HG02981 (cell line): ENCODE measurements around the gene CHTF8.
A peak's percentile ranks its signal among the peaks of the same experiment; 100 is the strongest.
"Not testable (repeated sequence)": the region's sequence is repeated elsewhere in the genome, so short reads cannot be mapped to it uniquely, and the experiment has no call there.

Source experiments
- ATAC-seq: cut with Tn5 transposase; IDR thresholded peaks from one replicate; pipeline ENCODE4 v1.9.1; 2021; ENCODE audit warnings: mild to moderate bottlenecking, moderate library complexity; ENCODE audit not compliant: unreplicated experiment

CHTF8 gene

DNA sequence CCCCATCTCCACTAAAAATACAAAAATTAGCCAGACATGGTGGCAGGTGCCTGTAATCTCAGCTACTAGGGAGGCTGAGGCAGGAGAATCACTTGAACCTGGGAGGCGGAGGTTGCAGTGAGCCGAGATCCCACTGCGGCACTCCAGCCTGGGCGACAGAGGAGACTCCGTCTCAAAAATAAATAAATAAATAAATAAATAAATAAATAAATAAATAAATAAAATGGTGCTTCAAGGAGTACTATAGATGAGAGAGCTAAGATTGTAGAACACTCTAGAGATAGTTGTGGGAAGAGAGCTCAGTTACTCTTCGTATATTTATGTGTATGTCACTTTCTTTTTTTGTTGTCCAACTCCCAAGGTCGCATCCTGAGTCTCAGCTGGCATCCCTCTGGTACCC lies 7.1 kb upstream of the CHTF8 start:
- ATAC-seq = not testable (repeated sequence)

DNA sequence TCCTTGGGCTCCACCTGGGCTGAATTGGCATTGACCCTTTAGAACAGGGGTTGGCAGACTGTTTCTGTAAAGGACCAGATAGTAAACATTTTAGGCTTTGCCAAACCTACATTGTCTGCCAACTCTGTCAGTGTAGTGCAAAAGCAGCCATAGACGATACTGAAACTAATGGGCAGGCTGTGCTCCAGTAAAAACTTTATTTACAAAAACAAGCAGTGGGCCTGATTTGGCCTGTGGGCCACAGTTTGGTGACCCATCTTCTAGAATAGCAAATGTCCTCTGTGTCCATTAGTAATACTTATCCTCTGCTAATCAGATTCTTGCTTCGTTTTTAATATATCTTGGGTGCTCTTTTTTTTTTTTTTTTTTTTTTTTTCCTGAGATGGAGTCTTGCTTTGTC lies 6.2 kb upstream of the CHTF8 start:
- ATAC-seq = no peak

DNA sequence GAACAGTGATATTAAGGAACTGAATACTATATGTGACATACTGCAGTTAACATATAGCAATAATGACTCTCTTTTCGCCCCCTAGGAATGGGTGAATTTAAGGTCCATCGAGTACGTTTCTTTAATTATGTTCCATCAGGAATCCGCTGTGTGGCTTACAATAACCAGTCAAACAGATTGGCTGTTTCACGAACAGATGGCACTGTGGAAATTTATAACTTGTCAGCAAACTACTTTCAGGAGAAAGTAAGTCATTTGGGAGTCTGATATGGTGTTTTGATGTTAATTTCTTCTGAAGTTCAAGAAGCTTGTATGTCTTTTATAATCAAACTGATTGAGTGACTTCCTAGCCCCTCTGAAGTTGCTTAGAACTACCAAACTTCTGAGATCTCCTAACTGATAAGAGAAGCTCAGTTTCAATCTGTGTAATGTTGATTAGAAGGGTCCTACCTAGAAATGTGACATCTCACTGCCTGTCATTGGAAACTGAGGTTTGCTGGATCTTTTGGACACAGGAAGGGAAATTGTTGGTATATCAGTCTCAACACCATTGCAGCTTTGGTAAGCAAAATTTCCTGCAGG lies 1.1 kb upstream of the CHTF8 start:
- no peak for ATAC-seq

DNA sequence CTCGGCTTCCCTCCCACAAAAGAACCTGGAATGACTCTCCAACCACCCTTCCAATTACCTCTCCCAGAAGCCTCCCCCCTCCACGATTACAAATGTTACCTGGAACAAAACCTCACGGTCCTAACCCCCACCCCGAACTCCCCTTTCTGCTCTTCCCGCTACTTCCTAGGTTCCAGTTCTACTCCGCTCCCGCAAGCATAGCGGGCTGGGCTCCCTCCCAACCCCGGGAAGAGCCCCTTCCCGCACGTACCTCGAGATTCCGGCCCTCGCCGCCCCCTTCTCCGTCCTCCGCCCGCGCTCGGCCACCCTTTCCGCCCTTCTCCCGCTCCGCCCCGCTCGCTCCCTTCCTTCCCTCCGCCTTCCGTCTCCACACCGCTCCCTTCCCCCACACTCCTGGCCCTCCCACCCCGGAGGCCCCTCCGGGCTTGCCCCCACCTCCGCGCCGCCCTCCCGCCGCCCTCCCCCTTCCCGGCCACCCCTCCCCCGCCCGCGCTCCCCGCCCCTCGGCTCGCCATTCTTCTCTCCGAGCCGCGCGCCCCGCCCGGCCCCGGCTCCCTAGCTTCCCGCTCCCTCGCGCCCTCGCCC lies 457 bp downstream of the CHTF8 start:
- ATAC-seq = peak; percentile 33

DNA sequence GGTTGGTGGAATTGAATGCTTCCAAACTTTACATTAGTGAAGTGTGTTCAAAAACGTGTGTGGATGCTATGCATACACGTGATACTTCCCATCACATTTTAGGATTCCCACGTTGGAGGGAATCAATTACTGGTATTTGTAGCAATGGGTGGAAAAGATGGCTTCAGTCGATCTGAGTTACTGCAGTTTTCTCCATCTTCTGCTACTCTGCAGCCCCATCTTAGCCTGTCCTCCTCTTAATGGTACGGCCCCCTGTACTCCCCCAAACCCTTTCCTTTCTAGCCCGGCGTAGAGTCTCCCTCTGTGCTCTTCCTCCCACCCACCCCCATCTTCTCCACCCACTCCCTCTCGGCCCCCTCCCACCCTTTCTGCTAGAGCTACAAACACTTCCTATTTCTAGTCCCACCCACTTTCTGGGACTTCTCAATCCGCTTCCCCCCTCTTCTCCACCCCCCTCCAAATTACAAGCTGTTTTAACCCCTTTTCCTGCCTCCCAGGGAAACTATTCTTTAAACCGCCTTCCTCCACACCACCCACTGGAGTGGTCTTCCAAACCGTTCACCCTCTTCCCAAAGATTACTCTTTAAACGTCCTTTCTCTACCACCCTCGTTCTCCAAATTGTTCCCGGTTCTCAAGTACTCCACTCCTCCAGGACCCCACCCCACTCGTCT lies 1.1 kb downstream of the CHTF8 start:
- ATAC-seq = no peak

DNA sequence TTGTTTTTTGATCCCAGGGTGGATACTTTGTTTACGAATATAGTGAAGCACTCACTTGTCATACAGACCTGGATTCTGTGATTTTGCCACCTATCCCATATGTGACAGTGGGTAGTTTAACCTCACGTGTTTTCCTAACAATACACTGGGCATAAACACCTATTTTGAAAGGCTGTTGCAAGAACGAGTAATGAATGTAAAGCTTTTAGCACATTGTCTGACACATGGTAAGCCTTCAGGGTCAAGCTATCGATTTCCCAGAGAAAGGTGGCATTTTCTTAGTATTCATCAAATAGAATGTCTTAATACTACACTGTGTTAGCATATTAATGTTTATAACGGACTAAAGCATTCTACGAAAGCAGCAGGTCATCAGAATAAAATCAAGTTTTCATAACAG lies 1.9 kb downstream of the CHTF8 start:
- no peak for ATAC-seq

DNA sequence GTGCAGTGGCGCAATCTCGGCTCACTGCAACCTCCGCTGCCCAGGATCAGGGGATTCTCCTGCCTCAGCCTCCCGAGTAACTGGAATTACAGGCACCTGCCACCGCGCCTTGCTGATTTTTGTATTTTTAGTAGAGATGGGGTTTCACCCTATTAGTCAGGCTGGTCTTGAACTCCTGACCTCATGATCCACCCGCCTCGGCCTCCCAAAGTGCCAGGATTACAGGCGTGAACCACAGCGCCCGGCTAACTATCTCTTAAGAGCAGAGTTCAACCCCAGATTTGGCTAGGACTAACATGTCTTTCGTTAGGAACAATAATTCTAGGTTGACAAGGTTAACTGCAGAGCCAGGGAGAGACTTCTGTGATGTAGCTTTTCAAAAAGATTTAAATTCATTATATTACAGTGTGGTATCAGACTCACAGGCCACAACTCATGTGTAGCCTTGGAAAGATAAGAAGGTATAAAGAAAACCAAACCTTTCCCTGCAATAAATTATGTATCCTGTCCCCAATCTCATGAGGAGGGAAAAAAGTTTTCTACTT lies 4.3 kb downstream of the CHTF8 start:
- no peak for ATAC-seq

DNA sequence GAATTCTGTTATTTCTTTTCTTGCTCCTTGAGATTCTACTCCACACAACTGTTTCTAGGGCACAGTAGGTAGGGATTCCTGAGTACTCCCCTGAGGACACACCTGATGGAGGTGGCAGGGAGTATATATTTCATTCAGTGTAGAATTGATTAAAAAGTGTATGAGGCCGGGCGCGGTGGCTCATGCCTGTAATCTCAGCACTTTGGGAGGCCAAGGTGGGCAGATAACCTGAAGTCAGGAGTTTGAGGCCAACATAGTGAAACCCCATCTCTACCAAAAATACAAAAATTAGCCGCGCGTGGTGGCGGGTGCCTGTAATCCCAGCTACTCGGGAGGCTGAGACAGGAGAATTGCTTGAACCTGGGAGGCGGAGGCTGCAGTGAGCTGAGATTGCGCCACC lies 5.6 kb downstream of the CHTF8 start:
- not testable (repeated sequence) for ATAC-seq

DNA sequence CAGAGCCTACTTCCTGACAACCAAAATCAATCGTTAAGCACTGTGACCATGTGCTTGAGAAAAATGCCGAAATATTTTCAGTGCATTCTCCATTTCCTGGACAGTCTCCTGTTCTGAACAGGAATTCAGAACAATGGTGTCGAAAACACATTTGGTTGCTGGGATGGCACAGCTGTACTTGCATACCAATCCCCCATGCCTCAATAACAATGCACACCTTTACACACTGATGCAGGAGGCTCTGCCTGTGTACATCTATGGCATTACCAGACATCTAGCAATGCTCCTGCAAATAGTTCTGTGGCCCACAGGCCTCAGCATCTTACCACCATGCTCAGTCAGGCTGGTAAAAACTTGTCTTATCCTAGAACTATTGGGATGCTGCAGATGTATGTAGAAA lies 6.2 kb downstream of the CHTF8 start:
- ATAC-seq = no peak

DNA sequence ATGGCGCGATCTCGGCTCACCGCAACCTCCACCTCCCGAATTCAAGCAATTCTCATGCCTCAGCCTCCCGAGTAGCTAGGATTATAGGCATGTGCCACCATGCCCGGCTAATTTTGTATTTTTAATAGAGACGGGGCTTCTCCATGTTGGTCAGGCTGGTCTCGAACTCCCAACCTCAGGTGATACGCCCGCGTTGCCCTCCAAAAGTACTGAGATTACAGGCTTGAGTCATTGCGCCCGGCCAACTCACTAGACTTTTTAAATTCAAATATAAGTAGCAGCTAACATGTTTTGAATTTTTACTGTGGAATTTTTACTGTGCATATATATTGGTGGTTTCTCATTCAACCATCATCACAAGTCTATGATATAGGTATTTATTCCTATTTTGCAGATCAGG lies 7.4 kb downstream of the CHTF8 start:
- ATAC-seq = not testable (repeated sequence)

DNA sequence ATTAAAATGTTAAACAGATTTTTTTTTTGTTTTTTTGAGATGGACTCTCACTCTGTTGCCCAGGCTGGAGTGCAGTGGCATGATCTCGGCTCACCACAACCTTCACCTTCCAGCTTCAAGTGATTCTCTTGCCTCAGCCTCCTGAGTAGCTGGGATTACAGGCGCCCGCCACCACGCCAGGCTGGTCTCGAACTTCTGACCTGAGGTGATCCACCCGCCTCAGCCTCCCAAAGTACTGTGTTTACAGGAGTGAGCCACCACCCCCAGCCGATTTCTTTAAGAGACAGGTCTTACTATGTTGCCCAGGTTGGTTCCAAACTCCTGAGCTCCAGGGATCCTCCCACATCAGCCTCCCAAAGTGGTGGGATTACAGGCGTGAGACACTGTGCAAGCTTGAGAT lies 8.0 kb downstream of the CHTF8 start:
- not testable (repeated sequence) for ATAC-seq

DNA sequence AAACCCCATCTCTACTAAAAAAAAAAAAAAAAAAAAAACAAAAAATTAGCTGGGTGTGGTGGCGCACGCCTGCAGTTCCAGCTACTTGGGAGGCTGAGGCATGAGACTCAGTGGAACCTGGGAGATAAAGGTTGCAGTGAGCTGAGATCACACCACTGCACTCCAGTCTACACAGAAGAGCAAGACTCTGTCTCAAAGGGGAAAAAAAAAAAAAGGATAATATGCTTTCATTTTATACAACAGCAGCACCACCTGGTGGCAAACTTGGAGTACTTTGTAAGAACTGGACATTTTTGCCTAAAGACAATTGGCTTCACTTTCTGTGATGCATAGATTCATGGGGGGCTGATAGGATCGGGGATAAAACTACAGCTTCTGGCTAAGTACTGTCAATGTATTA lies 8.5 kb downstream of the CHTF8 start:
- ATAC-seq = no peak

DNA sequence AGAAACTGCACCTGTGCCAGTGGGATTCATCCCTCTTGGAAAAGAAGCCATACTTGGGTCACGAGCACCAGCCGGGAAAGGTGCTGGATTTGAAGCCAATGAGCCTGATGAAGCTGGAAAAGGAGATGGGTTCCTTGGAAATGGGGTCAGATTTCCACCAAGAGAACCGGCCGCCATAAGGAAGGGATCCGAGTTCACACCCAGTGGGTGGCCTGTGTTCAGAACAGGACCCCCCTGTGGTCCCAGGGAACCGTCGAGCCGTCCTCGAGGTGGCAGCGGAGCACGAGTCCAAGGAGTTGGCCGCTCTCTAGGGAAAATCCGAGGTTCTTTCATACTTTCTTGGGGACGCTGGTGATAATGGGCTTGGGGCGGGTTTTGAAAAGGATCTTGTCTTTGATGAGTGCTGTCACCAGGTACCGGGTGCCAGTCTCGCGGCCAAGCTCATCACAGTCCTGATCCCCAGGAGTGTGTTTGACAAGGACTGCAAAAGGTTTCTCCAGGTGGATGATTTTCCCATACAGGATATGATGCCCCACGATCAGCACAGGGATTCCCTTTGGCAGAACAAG lies 12.2 kb downstream of the CHTF8 start:
- ATAC-seq = no peak

DNA sequence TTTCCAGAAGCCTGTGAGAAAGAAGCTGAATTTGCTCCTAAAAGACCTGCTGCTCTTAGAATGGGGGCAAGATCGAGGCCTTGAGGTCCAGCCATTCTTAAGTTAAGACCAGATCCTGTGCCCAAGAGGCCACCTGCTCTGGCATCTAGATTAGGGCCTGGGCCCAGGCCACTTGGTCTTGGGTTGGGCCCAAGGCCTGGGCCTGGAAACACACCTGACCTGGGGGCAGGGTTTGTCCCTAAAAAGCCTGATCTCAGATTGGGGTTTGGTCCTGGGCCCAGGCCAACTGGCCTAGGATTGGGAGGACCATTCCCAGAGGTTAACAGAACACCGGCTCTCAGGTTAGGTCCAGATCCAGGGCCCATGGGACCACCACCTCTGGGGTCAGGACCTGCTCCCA lies 12.9 kb downstream of the CHTF8 start:
- no peak for ATAC-seq

DNA sequence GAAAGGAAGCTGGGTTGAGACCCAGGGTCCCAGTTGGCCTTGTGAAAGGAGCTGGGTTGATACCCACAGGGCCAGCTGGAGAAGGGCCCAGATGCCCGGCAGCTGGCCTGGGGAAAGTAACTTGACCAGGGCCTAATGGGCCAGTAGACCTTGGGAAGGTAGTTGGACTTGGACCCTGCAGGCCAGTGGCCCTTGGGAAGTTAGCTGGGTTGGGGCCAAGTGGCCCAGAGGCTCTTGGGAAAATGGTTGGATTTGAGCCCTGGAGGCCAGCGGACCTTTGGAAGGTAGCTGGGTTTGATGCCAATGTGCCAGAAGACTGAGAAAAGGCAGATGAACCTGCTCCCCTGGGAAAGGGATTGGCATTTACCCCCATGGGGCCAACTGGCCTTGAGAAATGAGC lies 13.4 kb downstream of the CHTF8 start:
- ATAC-seq = no peak

DNA sequence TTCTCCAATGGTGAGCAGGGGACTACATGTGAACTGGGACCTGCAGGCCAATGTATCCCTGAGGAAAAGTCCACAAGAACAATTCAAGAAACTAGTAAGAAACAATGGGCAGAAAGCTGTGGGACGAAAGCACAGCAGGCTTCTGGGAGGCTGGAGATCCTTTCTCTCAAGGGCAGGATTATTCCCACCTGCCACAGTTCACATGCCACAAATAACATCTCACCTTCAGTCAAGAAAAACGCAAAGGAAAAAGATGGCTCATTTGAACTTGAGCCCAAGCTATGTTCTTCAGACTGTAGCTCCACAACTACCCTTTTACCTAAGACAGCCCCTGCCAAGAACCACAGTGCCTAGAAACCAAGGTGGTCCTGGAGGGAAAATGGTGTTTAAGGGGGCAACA lies 13.9 kb downstream of the CHTF8 start:
- no peak for ATAC-seq

DNA sequence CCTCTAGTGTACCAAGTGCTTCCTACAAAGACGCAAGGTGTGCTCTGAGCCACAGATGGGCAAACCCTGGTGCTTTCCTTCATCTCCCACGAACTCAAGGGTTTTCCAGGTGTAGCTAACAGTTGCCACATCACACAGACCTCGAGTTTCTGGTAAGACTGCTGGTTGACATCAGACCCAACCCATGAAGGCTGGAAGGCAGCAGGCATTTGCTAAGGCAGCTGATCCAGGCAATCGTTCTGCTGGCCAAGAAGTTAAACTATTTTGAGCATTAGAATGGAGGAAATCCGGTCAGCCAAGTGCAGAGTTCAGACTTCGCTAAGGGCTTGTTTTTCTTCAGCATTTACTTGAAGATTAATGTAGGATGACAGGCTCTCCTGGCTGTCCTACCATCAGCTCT lies 15.5 kb downstream of the CHTF8 start:
- no peak for ATAC-seq

DNA sequence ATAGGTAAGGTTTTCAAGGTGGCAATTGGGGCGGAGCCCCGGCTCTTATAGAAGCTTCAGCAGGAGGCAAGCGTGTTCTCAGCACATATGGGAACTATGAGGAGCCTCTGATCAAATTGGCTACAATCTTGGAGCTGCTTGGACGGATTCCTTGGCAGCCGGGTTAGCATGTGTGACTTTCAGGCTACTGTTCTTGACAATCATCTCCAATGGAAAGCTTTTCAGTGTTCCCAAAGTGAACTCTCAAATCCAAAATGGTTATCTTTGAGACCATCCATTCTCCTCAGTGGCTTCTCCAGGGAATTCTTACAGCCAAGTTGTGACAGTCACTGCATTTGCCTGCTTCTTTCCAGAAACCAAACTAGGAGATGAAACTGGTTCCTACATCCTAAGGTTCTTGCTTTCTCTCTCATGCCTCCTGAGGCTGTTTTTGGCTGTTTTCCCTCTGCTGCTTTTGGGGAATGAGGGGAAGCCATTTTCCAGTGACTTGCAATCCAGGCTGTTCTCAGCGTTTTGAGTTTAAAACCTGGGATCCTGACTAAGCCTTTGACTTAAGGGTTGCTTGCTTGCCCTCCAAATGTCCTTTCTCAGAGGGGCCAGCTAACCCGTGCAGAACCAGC lies 16.0 kb downstream of the CHTF8 start:
- ATAC-seq = no peak

DNA sequence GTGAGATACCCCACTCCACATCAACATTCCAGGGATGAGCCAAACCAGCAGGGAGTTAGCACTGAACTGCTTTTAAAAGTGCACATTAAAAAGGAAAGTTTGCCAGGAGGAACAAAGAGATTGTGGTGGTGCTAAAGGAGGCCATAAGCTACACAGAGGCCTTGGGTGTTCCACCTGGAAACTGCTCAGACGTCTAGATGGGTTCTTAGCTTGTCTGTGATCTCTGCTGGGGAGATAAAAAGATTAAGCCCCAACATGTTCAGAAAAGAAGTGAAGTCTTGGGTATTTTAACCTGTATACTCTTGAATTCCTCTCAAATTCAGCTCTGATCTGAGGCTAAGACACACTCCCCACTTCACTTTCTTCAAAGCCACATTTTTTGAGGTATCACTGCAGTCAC lies 16.6 kb downstream of the CHTF8 start:
- ATAC-seq = no peak

DNA sequence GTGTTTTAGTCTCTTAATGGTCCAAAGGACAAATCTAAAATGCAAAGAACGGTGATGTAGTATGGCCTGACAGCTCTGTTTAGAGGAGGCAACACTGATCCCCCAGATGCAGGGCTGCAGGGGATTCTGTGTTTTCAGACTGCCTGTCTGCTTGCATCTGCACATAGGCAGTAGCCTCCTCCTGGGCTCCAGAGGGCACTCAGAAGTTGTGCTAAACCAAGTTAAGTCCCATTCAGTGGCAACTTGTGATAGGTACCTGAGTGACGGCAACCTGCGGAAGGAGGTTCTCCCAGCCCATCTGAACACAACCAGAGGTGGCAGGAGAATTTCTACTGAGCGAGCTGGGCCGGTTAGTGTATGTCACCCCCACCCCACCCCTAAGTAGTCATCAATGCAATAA lies 17.0 kb downstream of the CHTF8 start:
- no peak for ATAC-seq

DNA sequence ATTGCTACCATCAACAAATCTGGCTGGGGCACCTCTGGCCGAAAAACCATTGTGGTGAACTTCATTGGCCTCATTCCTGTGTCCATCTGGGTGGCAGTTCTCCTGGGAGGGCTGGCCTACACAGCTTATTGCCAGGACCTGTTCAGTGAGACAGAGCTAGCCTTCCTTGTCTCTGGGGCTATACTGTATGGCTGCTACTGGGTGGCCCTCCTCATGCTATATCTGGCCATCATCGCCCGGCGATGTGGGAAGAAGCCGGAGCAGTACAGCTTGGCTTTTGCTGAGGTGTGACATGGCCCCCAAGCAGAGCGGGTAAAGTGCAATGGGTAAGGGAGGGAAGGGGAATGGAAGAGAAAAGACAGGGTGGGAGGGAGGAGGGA lies 17.4 kb downstream of the CHTF8 start:
- ATAC-seq = no peak
